B cell (primary cell): ENCODE measurements around the gene EFNA3. TPM values are rescaled to one million over a fixed set of nuclear protein-coding genes. Genes with fewer than 3 reads are reported as not detected.
A peak's percentile ranks its signal among the peaks of the same experiment; 100 is the strongest.

Source experiments
- ATAC-seq: fragments of 200-7000 bp; cut with Tn5 transposase; one replicate; pipeline ENCODE4 v1.10.0; 2021; ENCODE audit warnings: low read depth, mild to moderate bottlenecking, moderate number of reproducible peaks, moderate library complexity
- CTCF ChIA-PET: fragments of 350-600 bp; sonication (Branson Sonifier 250); formaldehyde crosslinking; loops from one replicate; lab custom pipeline; 2021; ENCODE audit warnings: antibody characterized with exemption, inconsistent platforms; lab: Charles Lee
- POLR2A ChIA-PET: fragments of 350-600 bp; sonication (Branson Sonifier 250); formaldehyde crosslinking; loops from one replicate; lab custom pipeline; 2021; ENCODE audit warnings: antibody characterized with exemption; lab: Charles Lee
- DNase-seq: peaks from one replicate; pipeline ENCODE4 v3.0.0; 2013
- H2AFZ ChIP-seq: 2 replicates; pipeline ENCODE4 v1.6.1; 2012; ENCODE audit warnings: mild to moderate bottlenecking, low read depth, low read length; ENCODE audit not compliant: insufficient read depth, poor library complexity, severe bottlenecking
- H3K27ac ChIP-seq, 2 donors: 1 replicate in 1 of 2; 2 replicates in 1 of 2; pipeline ENCODE4 v1.5.1; 2012 to 2013; ENCODE audit warnings: low read length in 2 of 2, mild to moderate bottlenecking in 2 of 2, moderate library complexity in 1 of 2
- H3K27me3 ChIP-seq, 4 experiments: fragments of 200-600 bp in 1 of 4; sonication (generic) in 1 of 4; replicated peaks in 1 of 4; 1 replicate in 2 of 4; 2 replicates in 2 of 4; pipeline versions ENCODE4 v1.6.1 to v1.7.0; 2013 to 2016; ENCODE audit warnings: low read length in 3 of 4, mild to moderate bottlenecking in 2 of 4, mixed read lengths in 1 of 4, moderate library complexity in 1 of 4; ENCODE audit not compliant: insufficient read depth in 4 of 4, control insufficient read depth in 3 of 4; ENCODE audit errors: control extremely low read depth in 1 of 4
- H3K36me3 ChIP-seq, 2 experiments: replicated peaks in 1 of 2; 1 replicate in 1 of 2; 2 replicates in 1 of 2; pipeline versions ENCODE4 v1.6.1 to v1.7.1; 2013; ENCODE audit warnings: low read length in 1 of 2; ENCODE audit not compliant: insufficient read depth in 2 of 2, control insufficient read depth in 1 of 2; ENCODE audit errors: control extremely low read depth in 1 of 2, extremely low read depth in 1 of 2
- H3K4me1 ChIP-seq, 2 donors: fragments of 200-600 bp in 1 of 2; sonication (generic) in 1 of 2; 1 replicate in 1 of 2; 2 replicates in 1 of 2; pipeline versions ENCODE4 v1.5.1 to v1.6.1; 2013 to 2017; ENCODE audit warnings: low read length in 2 of 2; ENCODE audit not compliant: control insufficient read depth in 2 of 2, insufficient read depth in 2 of 2
- H3K4me2 ChIP-seq: replicated peaks from 2 replicates; pipeline ENCODE3; 2012; ENCODE audit warnings: mild to moderate bottlenecking, low read depth, low read length; ENCODE audit not compliant: poor library complexity, severe bottlenecking
- H3K4me3 ChIP-seq, 5 experiments: fragments of 200-600 bp in 1 of 5; sonication (generic) in 1 of 5; 1 replicate in 3 of 5; 2 replicates in 2 of 5; pipeline versions ENCODE4 v1.5.1 to v1.7.0; 2011 to 2016; ENCODE audit warnings: low read length in 4 of 5, mild to moderate bottlenecking in 4 of 5, low read depth in 2 of 5, control low read depth in 1 of 5, moderate library complexity in 1 of 5; ENCODE audit not compliant: insufficient read depth in 1 of 5; ENCODE audit errors: control extremely low read depth in 1 of 5, extremely low read depth in 1 of 5
- H3K79me2 ChIP-seq: fragments of 200-600 bp; sonication (generic); one replicate; pipeline ENCODE4 v1.6.0; 2016; ENCODE audit warnings: low read length; ENCODE audit not compliant: control insufficient read depth, insufficient read depth
- H3K9ac ChIP-seq: fragments of 200-600 bp; sonication (generic); 2 replicates; pipeline ENCODE4 v1.6.1; 2017; ENCODE audit warnings: mild to moderate bottlenecking, low read length, moderate library complexity
- H3K9me3 ChIP-seq, 3 donors: one replicate each; pipeline versions ENCODE4 v1.6.1 to v1.7.1; 2013; ENCODE audit warnings: low read length in 2 of 3; ENCODE audit not compliant: control insufficient read depth in 2 of 3, insufficient read depth in 1 of 3; ENCODE audit errors: control extremely low read depth in 1 of 3
- H4K20me1 ChIP-seq: 2 replicates; pipeline ENCODE4 v1.6.0; 2012; ENCODE audit warnings: mild to moderate bottlenecking, low read length; ENCODE audit not compliant: insufficient read depth, control insufficient read depth, poor library complexity, severe bottlenecking
- H3K27ac Mint-ChIP-seq: one replicate; pipeline ENCODE4 v1.8.0; 2021; ENCODE audit warnings: mixed read lengths
- H3K27me3 Mint-ChIP-seq: one replicate; pipeline ENCODE4 v1.8.0; 2021; ENCODE audit warnings: mixed read lengths
- H3K4me1 Mint-ChIP-seq: one replicate; pipeline ENCODE4 v1.8.0; 2021; ENCODE audit warnings: mixed read lengths
- H3K4me3 Mint-ChIP-seq: one replicate; pipeline ENCODE4 v1.8.0; 2021; ENCODE audit warnings: mixed read lengths
- H3K9me3 Mint-ChIP-seq: one replicate; pipeline ENCODE4 v1.8.0; 2022; ENCODE audit warnings: mixed read lengths; ENCODE audit not compliant: insufficient read depth
- CTCF ChIP-seq: fragments of 200-600 bp; IDR thresholded peaks from one replicate; pipeline ENCODE4 v1.8.0; 2022; ENCODE audit warnings: antibody characterized with exemption, mild to moderate bottlenecking
- EZH2 ChIP-seq: IDR thresholded peaks from 2 replicates; pipeline ENCODE4 v1.6.1; 2012; ENCODE audit warnings: borderline replicate concordance, low read depth, mild to moderate bottlenecking, moderate library complexity, low read length; ENCODE audit not compliant: insufficient read depth, poor library complexity, severe bottlenecking
- WGBS: methylation state at CpG from one replicate; pipeline ENCODE4 v1.1.5; 2013; ENCODE audit warnings: missing lambda C conversion rate; ENCODE audit not compliant: insufficient coverage; 5-methylcytosine and 5-hydroxymethylcytosine counted together
- intact Hi-C: fragments of 100-400 bp; cut with micrococcal nuclease; formaldehyde crosslinking; loops from one replicate; pipeline ENCODE4 v1.10.0; 2022
- polyA plus RNA-seq: library from polyadenylated mRNA; depleted of rRNA; stranded (reverse); fragments of >200 nt; gene quantifications from 2 replicates; pipeline ENCODE4 v1.2.3, GENCODE V29; 2012
- total RNA-seq, 2 donors: library from RNA; stranded (reverse); fragments of 120-200 nt in 1 of 2; gene quantifications; 1 replicate in 1 of 2; 2 replicates in 1 of 2; pipeline versions ENCODE4 v1.2.3 to v1.2.4, GENCODE V29; 2013 to 2022

Gene EFNA3
- total and polyA plus RNA-seq, 2 donors (not counting 1 experiment from before 2014, with no cell fraction given), result 1.6 to 3.2 TPM

GRCh38 chr1:155064832-155065429, 13.7 kb upstream of the EFNA3 start:
- WGBS, result 92% methylated on average over 2 of the region's 5 CpGs
- H3K79me2 ChIP-seq, result peaks cover 24% of the 10 kb centered on the region
- CTCF ChIA-PET, result interaction anchor here (0.6 to 20.2 kb wide), 11 partner anchors 8 to 505 kb away, joined by 3 to 370 read pairs (median 5); partner anchors contain the start of genes ADAM15, EFNA3 and KRTCAP2
- H3K36me3 ChIP-seq, result peaks cover 0 to 23% of the 10 kb centered on the region in 2 experiments
- intact Hi-C loops, result loop anchor here (5.0 to 10.0 kb wide), 3 partner anchors 300 to 1393 kb away; partner anchors contain the start of genes ADAR and ILF2
- H3K4me3 Mint-ChIP-seq, result peak overlapping the region; percentile 83
- TF ChIP-seq EZH2 (no peak), CTCF (no peak)
- POLR2A ChIA-PET, result interaction anchor here (0.5 to 2.0 kb wide), 2 partner anchors 15 to 475 kb away, joined by 3 to 9 read pairs; no protein-coding TSS in a partner anchor
- H3K4me1 Mint-ChIP-seq, result peaks cover 49% of the 10 kb centered on the region
- no peak overlapping the region for H2AFZ ChIP-seq
- no peaks in the 10 kb centered on the region for H3K9me3 Mint-ChIP-seq
- peak overlapping the region; percentile 50 for H3K27ac Mint-ChIP-seq
- H3K4me2 ChIP-seq, result peak overlapping the region; percentile 96
- no peak overlapping the region for H3K4me3 ChIP-seq
- peaks cover 48% of the 10 kb centered on the region for H4K20me1 ChIP-seq
- H3K9ac ChIP-seq, result no peak overlapping the region
- no peak for DNase-seq
- H3K4me1 ChIP-seq, result peaks cover 27 to 53% of the 10 kb centered on the region in 2 donors
- no peaks in the 10 kb centered on the region for H3K27me3 Mint-ChIP-seq
- no peaks in the 10 kb centered on the region for H3K9me3 ChIP-seq
- peaks cover 0 to 3% (median 0%) of the 10 kb centered on the region in 4 experiments for H3K27me3 ChIP-seq
- no peak for ATAC-seq
- H3K27ac ChIP-seq, result no peak overlapping the region

GRCh38 chr1:155066777-155067176, 11.9 kb upstream of the EFNA3 start:
- ATAC-seq (no peak), DNase-seq (no peak)
- Histone ChIP-seq H3K4me3 (no peak overlapping the region), H3K36me3 (peaks cover 0 to 23% of the 10 kb centered on the region in 2 experiments), H3K9me3 (no peaks in the 10 kb centered on the region), H3K79me2 (peaks cover 24% of the 10 kb centered on the region), H2AFZ (no peak overlapping the region), H3K27me3 (no peaks in the 10 kb centered on the region), H3K4me2 (no peak overlapping the region), H3K4me1 (peaks cover 40 to 62% of the 10 kb centered on the region in 2 donors), H4K20me1 (peaks cover 45% of the 10 kb centered on the region), H3K9ac (no peak overlapping the region), H3K27ac (no peak overlapping the region)
- Mint-ChIP-seq H3K9me3 (no peaks in the 10 kb centered on the region), H3K27ac (no peak overlapping the region), H3K27me3 (no peaks in the 10 kb centered on the region), H3K4me3 (no peak overlapping the region), H3K4me1 (peaks cover 55% of the 10 kb centered on the region)
- WGBS, result over 99% methylated on average over 6 of the region's 8 CpGs
- TF ChIP-seq CTCF (no peak), EZH2 (no peak)
- intact Hi-C loops, result loop anchor here (10.0 kb wide), 1 partner anchor 302 kb away; no protein-coding TSS in a partner anchor
- ChIA-PET CTCF (interaction anchor here (1.2 to 20.2 kb wide), 4 partner anchors 11 to 106 kb away, joined by 3 to 370 read pairs (median 94); partner anchors contain the start of genes ADAM15, EFNA3 and KRTCAP2), POLR2A (interaction anchor here (1.4 kb wide), 1 partner anchor 106 kb away, joined by 3 read pairs; the partner anchor contains the start of gene KRTCAP2)
